Measurements from ENCODE around the gene NTN3. TPM values are rescaled to one million over a fixed set of nuclear protein-coding genes. Genes with fewer than 3 reads are reported as not detected.

NTN3 gene
- total and polyA plus RNA-seq, 7 donors = 0.01 to 0.20 (median 0.13) TPM; not detected in 3

GRCh38 chr16:2475413-2476344, 4.6 kb downstream of the NTN3 start:
- Histone ChIP-seq H3K27me3 (ENCODE audit: insufficient read depth in 3 of 3, low read length in 2 of 3) (peaks cover 0 to 22% (median 0%) of the 10 kb centered on the region in 3 donors), H3K4me3 (peak overlapping the region; percentile 92), H3K27ac (peak overlapping the region; percentile 95), H3K36me3 (ENCODE audit: insufficient read depth in 1 of 2, low read depth in 1 of 2) (no peaks in the 10 kb centered on the region), H3K9me3 (no peaks in the 10 kb centered on the region), H3K4me1 (peaks cover 17% of the 10 kb centered on the region)
- intact Hi-C loops (cut with DNase I) = no loop called here
- DNase-seq = no peak
- ATAC-seq = no peak
- 13 to 20% (median 19%) methylated on average over 37 to 55 of the region's 55 CpGs for WGBS, 3 donors
- TF ChIP-seq CTCF (IDR thresholded peaks at IDR 0.05) = no peak

GRCh38 chr16:2476345-2476720, 5.2 kb downstream of the NTN3 start:
- Histone ChIP-seq H3K27me3 (ENCODE audit: insufficient read depth in 3 of 3, low read length in 2 of 3) (peaks cover 0 to 15% (median 0%) of the 10 kb centered on the region in 3 donors), H3K27ac (no peak overlapping the region), H3K36me3 (ENCODE audit: insufficient read depth in 1 of 2, low read depth in 1 of 2) (no peaks in the 10 kb centered on the region), H3K9me3 (no peaks in the 10 kb centered on the region), H3K4me1 (peaks cover 12% of the 10 kb centered on the region), H3K4me3 (peak overlapping the region; percentile 92)
- ATAC-seq (no peak), DNase-seq (no peak)
- 92 to 96% (median 93%) methylated on average over 9 of the region's 9 CpGs for WGBS, 3 donors
- no peak for TF ChIP-seq CTCF (IDR thresholded peaks at IDR 0.05)
- intact Hi-C loops (cut with DNase I) = no loop called here

GRCh38 chr16:2476741-2477140, 5.6 kb downstream of the NTN3 start:
- peaks cover 0 to 11% (median 0%) of the 10 kb centered on the region in 3 donors for H3K27me3 ChIP-seq (ENCODE audit: insufficient read depth in 3 of 3, low read length in 2 of 3)
- no peak overlapping the region for H3K27ac ChIP-seq
- no peaks in the 10 kb centered on the region for H3K36me3 ChIP-seq (ENCODE audit: insufficient read depth in 1 of 2, low read depth in 1 of 2)
- peaks cover 10% of the 10 kb centered on the region for H3K4me1 ChIP-seq
- TF ChIP-seq CTCF (IDR thresholded peaks at IDR 0.05) = no peak
- no peak for ATAC-seq
- H3K9me3 ChIP-seq = no peaks in the 10 kb centered on the region
- no peak overlapping the region for H3K4me3 ChIP-seq
- intact Hi-C loops (cut with DNase I) = no loop called here
- DNase-seq = no peak
- WGBS, 3 donors = 89% methylated on average over 3 of the region's 3 CpGs

GRCh38 chr16:2477327-2477726, 6.2 kb downstream of the NTN3 start:
- H3K27ac ChIP-seq = no peak overlapping the region

More at GRCh38 chr16:2477327-2477726, 6.2 kb downstream of the NTN3 start:
- H3K36me3 ChIP-seq (ENCODE audit: insufficient read depth in 1 of 2, low read depth in 1 of 2) = no peaks in the 10 kb centered on the region
- TF ChIP-seq CTCF (IDR thresholded peaks at IDR 0.05) = no peak
- peaks cover 0 to 5% (median 0%) of the 10 kb centered on the region in 3 donors for H3K27me3 ChIP-seq (ENCODE audit: insufficient read depth in 3 of 3, low read length in 2 of 3)
- H3K9me3 ChIP-seq = no peaks in the 10 kb centered on the region
- intact Hi-C loops (cut with DNase I) = no loop called here
- peaks cover 16% of the 10 kb centered on the region for H3K4me1 ChIP-seq
- WGBS, 3 donors = 93 to 96% (median 93%) methylated on average over 3 of the region's 3 CpGs
- DNase-seq (no peak), ATAC-seq (no peak)
- H3K4me3 ChIP-seq = no peak overlapping the region
